IPS DF 4.7 (cell line): Measurements from ENCODE around the gene SRCIN1.
"Not testable (repeated sequence)": the region's sequence is repeated elsewhere in the genome, so short reads cannot be mapped to it uniquely, and the experiment has no call there.

Experiments used
- DNase-seq: peaks from one replicate; pipeline ENCODE4 v3.0.0-alpha.2; 2013; ENCODE audit warnings: low spot score; ENCODE audit errors: extremely low read depth

SRCIN1 gene

GRCh38 chr17:38545531-38546225 lies 60.1 kb downstream of the SRCIN1 start:
- no peak for DNase-seq

- no peak for DNase-seq
Measured at GRCh38 chr17:38544839-38545209, 60.9 kb downstream of the SRCIN1 start.

GRCh38 chr17:38544175-38544838 lies 61.4 kb downstream of the SRCIN1 start:
- DNase-seq: no peak

GRCh38 chr17:38543403-38544174 lies 62.2 kb downstream of the SRCIN1 start:
- DNase-seq: no peak

- DNase-seq: no peak
Measured at GRCh38 chr17:38542286-38542685, 63.5 kb downstream of the SRCIN1 start.

GRCh38 chr17:38541281-38541680 lies 64.5 kb downstream of the SRCIN1 start:
- no peak for DNase-seq

- no peak for DNase-seq
Measured at GRCh38 chr17:38540514-38541045, 65.2 kb downstream of the SRCIN1 start.

GRCh38 chr17:38539386-38539785 lies 66.4 kb downstream of the SRCIN1 start:
- no peak for DNase-seq

- no peak for DNase-seq
Measured at GRCh38 chr17:38538906-38539305, 66.8 kb downstream of the SRCIN1 start.

GRCh38 chr17:38536661-38537060 lies 69.1 kb downstream of the SRCIN1 start:
- no peak for DNase-seq

GRCh38 chr17:38535886-38536285 lies 69.9 kb downstream of the SRCIN1 start:
- no peak for DNase-seq

GRCh38 chr17:38534498-38534885 lies 71.3 kb downstream of the SRCIN1 start:
- no peak for DNase-seq

- DNase-seq: no peak
Measured at GRCh38 chr17:38533866-38534497, 71.8 kb downstream of the SRCIN1 start.

- no peak for DNase-seq
Measured at GRCh38 chr17:38533241-38533640, 72.5 kb downstream of the SRCIN1 start.

- DNase-seq: no peak
Measured at GRCh38 chr17:38532451-38532850, 73.3 kb downstream of the SRCIN1 start.

GRCh38 chr17:38531761-38532160 lies 74.0 kb downstream of the SRCIN1 start:
- not testable (repeated sequence) for DNase-seq

GRCh38 chr17:38530856-38531255 lies 74.9 kb downstream of the SRCIN1 start:
- DNase-seq: not testable (repeated sequence)

GRCh38 chr17:38528141-38528540 lies 77.6 kb downstream of the SRCIN1 start:
- not testable (repeated sequence) for DNase-seq

GRCh38 chr17:38526526-38526925 lies 79.2 kb downstream of the SRCIN1 start:
- DNase-seq: not testable (repeated sequence)

GRCh38 chr17:38512473-38513058 lies 93.2 kb downstream of the SRCIN1 start:
- no peak for DNase-seq
